ENCODE data around the gene MAST3. TPM values are rescaled to one million over a fixed set of nuclear protein-coding genes. Genes with fewer than 3 reads are reported as not detected.
A peak's percentile ranks its signal among the peaks of the same experiment; 100 is the strongest.

MAST3 gene
- total RNA-seq, 1 experiment from 2014 or later: 11.5 TPM

DNA sequence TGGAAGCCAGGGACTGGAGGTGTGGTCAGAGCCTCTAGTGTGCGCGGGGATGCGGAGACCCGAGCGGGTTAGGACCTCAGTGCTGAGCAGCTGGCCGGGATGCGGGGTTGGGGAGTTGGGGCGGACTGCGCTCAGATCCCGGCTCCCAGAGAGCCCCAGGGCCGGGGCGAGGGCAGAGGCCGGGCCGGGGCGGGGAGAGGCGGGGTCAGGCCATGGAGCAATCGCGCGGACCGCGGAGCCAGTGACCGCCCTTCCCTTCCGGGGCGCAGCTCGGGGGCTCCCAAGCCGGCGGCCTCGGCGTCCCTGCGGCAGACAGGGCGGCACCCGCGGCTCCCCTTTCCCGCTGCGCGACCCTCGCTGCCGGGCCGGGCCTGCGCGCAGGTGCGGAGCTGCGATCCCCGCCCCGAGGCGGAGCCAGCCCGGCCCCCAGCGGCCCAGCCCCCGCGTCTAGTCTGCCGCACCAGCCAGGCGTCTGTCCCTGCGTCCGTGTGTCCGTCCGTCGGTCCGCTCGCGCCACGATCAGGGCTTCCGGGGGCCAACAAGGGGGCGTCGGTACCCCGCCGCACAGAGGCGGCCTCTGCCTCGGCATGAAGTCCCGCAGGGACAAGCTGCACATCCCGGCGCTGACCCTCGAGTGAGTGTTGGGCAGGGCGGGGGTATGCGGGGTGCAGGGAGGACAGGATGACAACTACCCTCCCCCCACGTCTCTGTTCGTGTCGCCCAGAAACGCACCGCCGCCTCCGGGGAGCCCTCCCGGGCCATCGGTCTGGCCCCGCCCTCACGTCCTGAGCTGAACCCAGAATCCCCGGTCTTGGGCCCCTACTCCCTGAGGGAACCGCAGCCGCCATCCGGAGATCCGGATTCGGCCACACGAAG is 12.4 kb downstream of the MAST3 start (continued):
- TF ChIP-seq E2F4 (CRISPR knock-in tag; IDR thresholded peaks at IDR 0.05; ENCODE audit: borderline replicate concordance, low read depth): peak; percentile 25; the same call in 1 of the 2 replicates
- TF ChIP-seq, protein P1, sequence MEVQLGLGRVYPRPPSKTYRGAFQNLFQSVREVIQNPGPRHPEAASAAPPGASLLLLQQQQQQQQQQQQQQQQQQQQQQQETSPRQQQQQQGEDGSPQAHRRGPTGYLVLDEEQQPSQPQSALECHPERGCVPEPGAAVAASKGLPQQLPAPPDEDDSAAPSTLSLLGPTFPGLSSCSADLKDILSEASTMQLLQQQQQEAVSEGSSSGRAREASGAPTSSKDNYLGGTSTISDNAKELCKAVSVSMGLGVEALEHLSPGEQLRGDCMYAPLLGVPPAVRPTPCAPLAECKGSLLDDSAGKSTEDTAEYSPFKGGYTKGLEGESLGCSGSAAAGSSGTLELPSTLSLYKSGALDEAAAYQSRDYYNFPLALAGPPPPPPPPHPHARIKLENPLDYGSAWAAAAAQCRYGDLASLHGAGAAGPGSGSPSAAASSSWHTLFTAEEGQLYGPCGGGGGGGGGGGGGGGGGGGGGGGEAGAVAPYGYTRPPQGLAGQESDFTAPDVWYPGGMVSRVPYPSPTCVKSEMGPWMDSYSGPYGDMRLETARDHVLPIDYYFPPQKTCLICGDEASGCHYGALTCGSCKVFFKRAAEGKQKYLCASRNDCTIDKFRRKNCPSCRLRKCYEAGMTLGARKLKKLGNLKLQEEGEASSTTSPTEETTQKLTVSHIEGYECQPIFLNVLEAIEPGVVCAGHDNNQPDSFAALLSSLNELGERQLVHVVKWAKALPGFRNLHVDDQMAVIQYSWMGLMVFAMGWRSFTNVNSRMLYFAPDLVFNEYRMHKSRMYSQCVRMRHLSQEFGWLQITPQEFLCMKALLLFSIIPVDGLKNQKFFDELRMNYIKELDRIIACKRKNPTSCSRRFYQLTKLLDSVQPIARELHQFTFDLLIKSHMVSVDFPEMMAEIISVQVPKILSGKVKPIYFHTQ (CRISPR knock-in tag; IDR thresholded peaks at IDR 0.05): no peak

DNA sequence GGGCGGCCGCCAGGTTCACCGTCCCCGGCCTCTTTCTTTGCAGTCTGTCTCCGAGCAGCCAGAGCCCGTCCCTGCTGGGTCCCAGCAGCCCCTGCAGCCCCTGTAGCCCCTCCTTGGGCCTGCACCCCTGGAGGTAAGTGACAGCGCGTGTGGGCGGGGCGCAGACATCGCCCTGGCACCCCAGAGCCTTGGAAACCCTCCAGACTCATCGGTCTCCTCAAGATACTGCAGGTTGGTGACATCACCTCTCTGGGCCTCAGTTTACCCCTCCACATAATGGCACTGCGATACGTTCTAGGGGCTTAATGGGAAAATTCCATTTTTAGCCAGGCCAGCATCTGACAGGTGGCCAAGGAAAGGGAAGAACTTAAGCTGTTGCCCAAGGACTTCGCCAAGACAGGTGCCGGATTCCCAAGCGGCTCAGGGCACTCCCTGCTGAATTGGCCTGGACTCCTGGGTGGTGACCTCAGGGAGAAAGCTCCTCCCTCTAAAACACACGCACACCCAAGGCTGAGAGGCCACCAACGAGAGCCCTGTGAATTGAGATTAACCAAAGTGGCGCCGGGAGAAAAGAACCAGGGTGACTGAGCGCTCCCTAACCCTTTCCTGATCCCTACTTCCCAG is 13.1 kb downstream of the MAST3 start:
- ChIA-PET POLR2A (interaction anchor here (0.6 kb wide), 1 partner anchor 170 kb away, joined by 9 read pairs; no protein-coding TSS in a partner anchor), CTCF (interaction anchor here (0.8 to 3.0 kb wide), 18 partner anchors 7 to 169 kb away, joined by 3 to 18 read pairs (median 4); partner anchors contain the start of genes ARRDC2 and RAB3A)
- Mint-ChIP-seq H3K27ac (no peak overlapping the region), H3K4me3 (peak overlapping the region; percentile 66), H3K36me3 (no peaks in the 10 kb centered on the region), H3K9me3 (no peaks in the 10 kb centered on the region), H3K27me3 (ENCODE audit: low read depth) (peaks cover 33% of the 10 kb centered on the region), H3K4me1 (peaks cover 11% of the 10 kb centered on the region)
- DNase-seq (ENCODE audit: low spot score) (peak; percentile 22), ATAC-seq (peak; percentile 43)
- TF ChIP-seq MYBL2 (CRISPR knock-in tag; IDR thresholded peaks at IDR 0.05) (no peak), NR1H2 (CRISPR knock-in tag; IDR thresholded peaks at IDR 0.05) (no peak), ZNF425 (CRISPR knock-in tag; conservative IDR thresholded peaks at IDR 0.05) (no peak), ESRRA (CRISPR knock-in tag; IDR thresholded peaks at IDR 0.05; ENCODE audit: borderline replicate concordance) (no peak), CREM (CRISPR knock-in tag; IDR thresholded peaks at IDR 0.05) (no peak), SP1 (CRISPR knock-in tag; conservative IDR thresholded peaks at IDR 0.05) (no peak), E2F4 (CRISPR knock-in tag; IDR thresholded peaks at IDR 0.05; ENCODE audit: borderline replicate concordance, low read depth) (no peak), CTCF (IDR thresholded peaks at IDR 0.05) (no peak), TEAD4 (CRISPR knock-in tag; IDR thresholded peaks at IDR 0.05) (no peak)
- TF ChIP-seq, protein P2, sequence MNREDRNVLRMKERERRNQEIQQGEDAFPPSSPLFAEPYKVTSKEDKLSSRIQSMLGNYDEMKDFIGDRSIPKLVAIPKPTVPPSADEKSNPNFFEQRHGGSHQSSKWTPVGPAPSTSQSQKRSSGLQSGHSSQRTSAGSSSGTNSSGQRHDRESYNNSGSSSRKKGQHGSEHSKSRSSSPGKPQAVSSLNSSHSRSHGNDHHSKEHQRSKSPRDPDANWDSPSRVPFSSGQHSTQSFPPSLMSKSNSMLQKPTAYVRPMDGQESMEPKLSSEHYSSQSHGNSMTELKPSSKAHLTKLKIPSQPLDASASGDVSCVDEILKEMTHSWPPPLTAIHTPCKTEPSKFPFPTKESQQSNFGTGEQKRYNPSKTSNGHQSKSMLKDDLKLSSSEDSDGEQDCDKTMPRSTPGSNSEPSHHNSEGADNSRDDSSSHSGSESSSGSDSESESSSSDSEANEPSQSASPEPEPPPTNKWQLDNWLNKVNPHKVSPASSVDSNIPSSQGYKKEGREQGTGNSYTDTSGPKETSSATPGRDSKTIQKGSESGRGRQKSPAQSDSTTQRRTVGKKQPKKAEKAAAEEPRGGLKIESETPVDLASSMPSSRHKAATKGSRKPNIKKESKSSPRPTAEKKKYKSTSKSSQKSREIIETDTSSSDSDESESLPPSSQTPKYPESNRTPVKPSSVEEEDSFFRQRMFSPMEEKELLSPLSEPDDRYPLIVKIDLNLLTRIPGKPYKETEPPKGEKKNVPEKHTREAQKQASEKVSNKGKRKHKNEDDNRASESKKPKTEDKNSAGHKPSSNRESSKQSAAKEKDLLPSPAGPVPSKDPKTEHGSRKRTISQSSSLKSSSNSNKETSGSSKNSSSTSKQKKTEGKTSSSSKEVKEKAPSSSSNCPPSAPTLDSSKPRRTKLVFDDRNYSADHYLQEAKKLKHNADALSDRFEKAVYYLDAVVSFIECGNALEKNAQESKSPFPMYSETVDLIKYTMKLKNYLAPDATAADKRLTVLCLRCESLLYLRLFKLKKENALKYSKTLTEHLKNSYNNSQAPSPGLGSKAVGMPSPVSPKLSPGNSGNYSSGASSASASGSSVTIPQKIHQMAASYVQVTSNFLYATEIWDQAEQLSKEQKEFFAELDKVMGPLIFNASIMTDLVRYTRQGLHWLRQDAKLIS (CRISPR knock-in tag; IDR thresholded peaks at IDR 0.05; ENCODE audit: borderline replicate concordance): no peak
- TF ChIP-seq, protein P3, sequence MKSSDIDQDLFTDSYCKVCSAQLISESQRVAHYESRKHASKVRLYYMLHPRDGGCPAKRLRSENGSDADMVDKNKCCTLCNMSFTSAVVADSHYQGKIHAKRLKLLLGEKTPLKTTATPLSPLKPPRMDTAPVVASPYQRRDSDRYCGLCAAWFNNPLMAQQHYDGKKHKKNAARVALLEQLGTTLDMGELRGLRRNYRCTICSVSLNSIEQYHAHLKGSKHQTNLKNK (CRISPR knock-in tag; IDR thresholded peaks at IDR 0.05): no peak
- TF ChIP-seq, protein P4, sequence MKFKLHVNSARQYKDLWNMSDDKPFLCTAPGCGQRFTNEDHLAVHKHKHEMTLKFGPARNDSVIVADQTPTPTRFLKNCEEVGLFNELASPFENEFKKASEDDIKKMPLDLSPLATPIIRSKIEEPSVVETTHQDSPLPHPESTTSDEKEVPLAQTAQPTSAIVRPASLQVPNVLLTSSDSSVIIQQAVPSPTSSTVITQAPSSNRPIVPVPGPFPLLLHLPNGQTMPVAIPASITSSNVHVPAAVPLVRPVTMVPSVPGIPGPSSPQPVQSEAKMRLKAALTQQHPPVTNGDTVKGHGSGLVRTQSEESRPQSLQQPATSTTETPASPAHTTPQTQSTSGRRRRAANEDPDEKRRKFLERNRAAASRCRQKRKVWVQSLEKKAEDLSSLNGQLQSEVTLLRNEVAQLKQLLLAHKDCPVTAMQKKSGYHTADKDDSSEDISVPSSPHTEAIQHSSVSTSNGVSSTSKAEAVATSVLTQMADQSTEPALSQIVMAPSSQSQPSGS (CRISPR knock-in tag; IDR thresholded peaks at IDR 0.05; ENCODE audit: borderline replicate concordance, low read depth): no peak
- TF ChIP-seq, protein P5, sequence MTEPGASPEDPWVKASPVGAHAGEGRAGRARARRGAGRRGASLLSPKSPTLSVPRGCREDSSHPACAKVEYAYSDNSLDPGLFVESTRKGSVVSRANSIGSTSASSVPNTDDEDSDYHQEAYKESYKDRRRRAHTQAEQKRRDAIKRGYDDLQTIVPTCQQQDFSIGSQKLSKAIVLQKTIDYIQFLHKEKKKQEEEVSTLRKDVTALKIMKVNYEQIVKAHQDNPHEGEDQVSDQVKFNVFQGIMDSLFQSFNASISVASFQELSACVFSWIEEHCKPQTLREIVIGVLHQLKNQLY (CRISPR knock-in tag; IDR thresholded peaks at IDR 0.05): no peak

All from WTC11 (cell line).